ENCODE results near the gene CCSER2. TPM values are rescaled to one million over a fixed set of nuclear protein-coding genes. Genes with fewer than 3 reads are reported as not detected.

The CCSER2 gene
- total RNA-seq, 1 experiment from 2014 or later, result 44.1 TPM

DNA sequence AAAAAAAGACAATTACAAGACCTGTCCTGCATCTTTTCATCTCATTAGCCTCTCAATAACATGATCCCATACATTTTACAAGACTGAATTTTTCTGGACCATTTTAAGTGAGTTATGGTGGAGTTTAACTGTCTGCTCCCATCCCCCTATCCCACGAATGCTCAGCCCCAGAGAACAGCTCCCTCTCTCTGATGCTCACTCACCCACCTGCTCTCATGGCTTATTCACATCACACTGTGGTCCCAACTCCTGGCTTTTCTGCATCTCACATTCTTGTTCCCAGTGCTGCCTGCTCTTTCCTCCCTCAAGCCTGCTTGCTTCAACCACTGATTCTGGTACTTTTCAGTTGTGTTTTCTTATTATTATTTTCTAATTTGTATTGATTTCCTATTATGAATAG is 20.4 kb upstream of the CCSER2 start:
- ChIA-PET CTCF (no interaction called here), POLR2A (ENCODE audit: low non-redundant PET) (no interaction called here)
- Histone ChIP-seq H3K27ac (ENCODE audit: low read depth, low read length, poor library complexity, severe bottlenecking) (no peak overlapping the region), H3K9me3 (ENCODE audit: low read depth, low read length, poor library complexity, severe bottlenecking) (no peaks in the 10 kb centered on the region), H3K27me3 (replicated peaks; ENCODE audit: insufficient read depth, low read depth, low read length, poor library complexity) (no peaks in the 10 kb centered on the region), H3K4me1 (ENCODE audit: insufficient read depth, low read length, poor library complexity, severe bottlenecking) (peaks cover 14% of the 10 kb centered on the region), H3K4me3 (ENCODE audit: low read depth, low read length, poor library complexity, severe bottlenecking) (no peak overlapping the region), H3K36me3 (ENCODE audit: insufficient read depth, low read length, poor library complexity, severe bottlenecking) (no peaks in the 10 kb centered on the region)
- no TSS peak for BruUV-seq (replicated peaks)
- TF ChIP-seq, protein P1, sequence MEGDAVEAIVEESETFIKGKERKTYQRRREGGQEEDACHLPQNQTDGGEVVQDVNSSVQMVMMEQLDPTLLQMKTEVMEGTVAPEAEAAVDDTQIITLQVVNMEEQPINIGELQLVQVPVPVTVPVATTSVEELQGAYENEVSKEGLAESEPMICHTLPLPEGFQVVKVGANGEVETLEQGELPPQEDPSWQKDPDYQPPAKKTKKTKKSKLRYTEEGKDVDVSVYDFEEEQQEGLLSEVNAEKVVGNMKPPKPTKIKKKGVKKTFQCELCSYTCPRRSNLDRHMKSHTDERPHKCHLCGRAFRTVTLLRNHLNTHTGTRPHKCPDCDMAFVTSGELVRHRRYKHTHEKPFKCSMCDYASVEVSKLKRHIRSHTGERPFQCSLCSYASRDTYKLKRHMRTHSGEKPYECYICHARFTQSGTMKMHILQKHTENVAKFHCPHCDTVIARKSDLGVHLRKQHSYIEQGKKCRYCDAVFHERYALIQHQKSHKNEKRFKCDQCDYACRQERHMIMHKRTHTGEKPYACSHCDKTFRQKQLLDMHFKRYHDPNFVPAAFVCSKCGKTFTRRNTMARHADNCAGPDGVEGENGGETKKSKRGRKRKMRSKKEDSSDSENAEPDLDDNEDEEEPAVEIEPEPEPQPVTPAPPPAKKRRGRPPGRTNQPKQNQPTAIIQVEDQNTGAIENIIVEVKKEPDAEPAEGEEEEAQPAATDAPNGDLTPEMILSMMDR (conservative IDR thresholded peaks at IDR 0.05; ENCODE audit: low read depth, low read length), result no peak
- TF ChIP-seq EZH2 (IDR thresholded peaks at IDR 0.05; ENCODE audit: borderline replicate concordance, low read depth, low read length, poor library complexity, severe bottlenecking), result no peak
- intact Hi-C loops (cut with micrococcal nuclease; ENCODE audit: unreplicated experiment), result no loop called here
- no peak for DNase-seq (ENCODE audit: low spot score)

DNA sequence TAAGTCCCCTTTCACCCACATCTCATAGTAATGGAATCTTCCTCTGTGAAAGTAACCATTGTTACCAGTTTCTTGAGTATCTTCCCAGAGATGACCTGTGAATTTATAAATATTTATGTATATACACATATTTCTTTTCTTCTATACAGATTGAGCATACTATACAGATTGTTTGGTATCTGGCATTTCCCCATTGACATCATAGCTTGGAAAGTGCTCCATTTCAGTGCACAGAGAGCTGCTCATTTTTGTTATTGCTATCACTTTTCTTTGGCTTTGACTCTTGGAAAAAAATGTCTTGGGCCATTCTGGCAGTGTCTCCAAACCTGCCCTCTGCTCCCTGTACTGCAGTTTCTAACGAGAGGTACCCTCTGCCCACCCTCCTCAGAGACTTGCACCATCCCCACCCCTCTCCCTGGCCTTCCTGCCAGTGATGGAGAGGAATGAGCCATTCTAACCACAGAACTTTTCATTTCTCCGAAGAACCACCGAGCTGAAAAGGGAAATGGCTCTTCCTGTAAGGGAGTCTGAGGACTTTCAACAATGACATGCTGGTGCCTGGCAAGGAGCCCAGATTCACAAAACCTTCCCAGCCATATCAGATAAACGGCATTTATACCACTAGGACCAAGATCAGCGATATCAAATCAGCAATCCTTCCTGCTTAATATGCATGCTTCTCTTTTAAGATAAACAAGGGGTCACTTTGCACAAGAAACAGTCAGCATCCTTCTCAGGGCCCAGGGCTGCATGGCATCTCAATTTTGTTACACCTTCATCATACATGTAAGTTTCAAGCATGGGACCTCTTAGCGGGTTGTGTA is 19.7 kb upstream of the CCSER2 start:
- Histone ChIP-seq H3K4me3 (ENCODE audit: low read depth, low read length, poor library complexity, severe bottlenecking) (no peak overlapping the region), H3K27ac (ENCODE audit: low read depth, low read length, poor library complexity, severe bottlenecking) (no peak overlapping the region), H3K27me3 (replicated peaks; ENCODE audit: insufficient read depth, low read depth, low read length, poor library complexity) (no peaks in the 10 kb centered on the region), H3K36me3 (ENCODE audit: insufficient read depth, low read length, poor library complexity, severe bottlenecking) (no peaks in the 10 kb centered on the region), H3K4me1 (ENCODE audit: insufficient read depth, low read length, poor library complexity, severe bottlenecking) (peaks cover 15% of the 10 kb centered on the region), H3K9me3 (ENCODE audit: low read depth, low read length, poor library complexity, severe bottlenecking) (no peaks in the 10 kb centered on the region)
- peak; percentile 83 for DNase-seq (ENCODE audit: low spot score)
- POLR2A ChIA-PET (ENCODE audit: low non-redundant PET), result no interaction called here
- intact Hi-C loops (cut with micrococcal nuclease; ENCODE audit: unreplicated experiment), result no loop called here
- CTCF ChIA-PET, result no interaction called here
- no peak for TF ChIP-seq EZH2 (IDR thresholded peaks at IDR 0.05; ENCODE audit: borderline replicate concordance, low read depth, low read length, poor library complexity, severe bottlenecking)
- TF ChIP-seq, protein P1 (conservative IDR thresholded peaks at IDR 0.05; ENCODE audit: low read depth, low read length), result no peak
- BruUV-seq (replicated peaks), result no TSS peak

DNA sequence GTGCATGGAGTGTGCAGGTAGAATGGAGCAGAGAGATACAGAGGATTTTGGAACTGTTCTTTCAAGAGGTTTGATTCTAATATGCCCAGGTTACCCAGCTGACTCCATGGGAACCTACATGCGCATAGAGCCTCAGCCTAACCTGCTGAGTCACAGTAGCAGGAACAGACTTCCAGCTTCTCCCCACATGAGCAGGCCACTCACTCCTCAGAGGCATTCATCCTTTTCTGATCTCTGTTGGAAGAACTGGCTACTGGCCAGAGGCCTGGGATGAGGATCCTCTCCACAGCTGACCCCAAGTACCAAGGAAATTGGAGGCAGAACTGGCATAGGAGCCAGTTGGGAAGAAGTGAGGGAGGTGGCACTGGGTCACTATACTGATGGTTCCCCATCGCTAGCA is 17.9 kb upstream of the CCSER2 start:
- Histone ChIP-seq H3K27me3 (replicated peaks; ENCODE audit: insufficient read depth, low read depth, low read length, poor library complexity) (no peaks in the 10 kb centered on the region), H3K9me3 (ENCODE audit: low read depth, low read length, poor library complexity, severe bottlenecking) (no peaks in the 10 kb centered on the region), H3K4me1 (ENCODE audit: insufficient read depth, low read length, poor library complexity, severe bottlenecking) (peaks cover 22% of the 10 kb centered on the region), H3K36me3 (ENCODE audit: insufficient read depth, low read length, poor library complexity, severe bottlenecking) (no peaks in the 10 kb centered on the region), H3K27ac (ENCODE audit: low read depth, low read length, poor library complexity, severe bottlenecking) (no peak overlapping the region), H3K4me3 (ENCODE audit: low read depth, low read length, poor library complexity, severe bottlenecking) (no peak overlapping the region)
- no peak for DNase-seq (ENCODE audit: low spot score)
- no peak for TF ChIP-seq EZH2 (IDR thresholded peaks at IDR 0.05; ENCODE audit: borderline replicate concordance, low read depth, low read length, poor library complexity, severe bottlenecking)
- TF ChIP-seq, protein P1 (conservative IDR thresholded peaks at IDR 0.05; ENCODE audit: low read depth, low read length), result no peak
- intact Hi-C loops (cut with micrococcal nuclease; ENCODE audit: unreplicated experiment), result no loop called here
- POLR2A ChIA-PET (ENCODE audit: low non-redundant PET), result no interaction called here
- CTCF ChIA-PET, result no interaction called here
- BruUV-seq (replicated peaks), result no TSS peak

Data from A673 (cell line).